Activated CD4-positive, alpha-beta memory T cell treated with anti-CD3 and anti-CD28 coated beads, Interleukin-2, amount 10 ng/mL, durations not matched to agents 7 days and 5 days (primary cell): ENCODE results near the gene GFOD1. TPM values are rescaled to one million over a fixed set of nuclear protein-coding genes. Genes with fewer than 3 reads are reported as not detected.
"Not testable (repeated sequence)": the region's sequence is repeated elsewhere in the genome, so short reads cannot be mapped to it uniquely, and the experiment has no call there.

Experiments
- CTCF ChIA-PET: fragments of 350-600 bp; sonication (Branson Sonifier 250); formaldehyde crosslinking; loops from one replicate; lab custom pipeline; 2021; ENCODE audit warnings: antibody characterized with exemption, inconsistent platforms; lab: Charles Lee
- POLR2A ChIA-PET: fragments of 350-600 bp; sonication (Branson Sonifier 250); formaldehyde crosslinking; loops from one replicate; lab custom pipeline; 2021; ENCODE audit warnings: antibody characterized with exemption; lab: Charles Lee
- DNase-seq: peaks from one replicate; pipeline ENCODE4 v3.0.0-alpha.2; 2020
- H3K27ac Mint-ChIP-seq: one replicate; pipeline ENCODE4 v1.8.0; 2021; ENCODE audit warnings: mild to moderate bottlenecking, mixed read lengths
- H3K27me3 Mint-ChIP-seq: one replicate; pipeline ENCODE4 v1.8.0; 2021; ENCODE audit warnings: mixed read lengths
- H3K36me3 Mint-ChIP-seq: one replicate; pipeline ENCODE4 v1.8.0; 2021; ENCODE audit warnings: low read depth, mixed read lengths
- H3K4me1 Mint-ChIP-seq: one replicate; pipeline ENCODE4 v1.8.0; 2021; ENCODE audit warnings: mixed read lengths
- H3K4me3 Mint-ChIP-seq: one replicate; pipeline ENCODE4 v1.8.0; 2021; ENCODE audit warnings: mild to moderate bottlenecking, mixed read lengths
- H3K9me3 Mint-ChIP-seq: one replicate; pipeline ENCODE4 v1.8.0; 2021; ENCODE audit warnings: mixed read lengths
- total RNA-seq, 2 experiments: library from RNA; stranded (reverse); gene quantifications; one replicate each; pipeline ENCODE4 v1.2.3, GENCODE V29; 2021

Gene GFOD1
- total RNA-seq, 2 experiments from 2014 or later: 3.0 TPM

DNA sequence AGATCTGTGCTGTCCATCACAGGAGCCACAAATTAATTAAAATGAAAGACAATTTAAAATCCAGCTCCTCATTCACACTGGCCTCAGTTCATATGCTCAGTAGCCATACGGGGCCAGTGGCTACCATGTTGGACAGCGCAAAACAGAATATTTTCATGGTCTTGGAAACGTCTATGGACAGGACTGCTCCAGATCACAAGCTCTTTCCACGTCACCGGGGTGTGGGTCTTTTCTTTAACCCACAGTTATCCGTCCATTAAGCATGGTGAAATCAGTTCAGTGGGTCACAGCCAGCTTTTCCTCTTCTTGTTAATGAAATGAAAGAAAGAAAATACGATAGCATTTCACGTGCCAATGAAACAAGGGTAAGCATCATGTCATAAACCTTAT lies 24.1 kb downstream of the GFOD1 start:
- no peak overlapping the region for H3K4me3 Mint-ChIP-seq
- no peaks in the 10 kb centered on the region for H3K9me3 Mint-ChIP-seq
- H3K27ac Mint-ChIP-seq: no peak overlapping the region
- H3K36me3 Mint-ChIP-seq: no peaks in the 10 kb centered on the region
- POLR2A ChIA-PET: no interaction called here
- CTCF ChIA-PET: interaction anchor here (1.0 kb wide), 1 partner anchor 172 kb away, joined by 3 read pairs; no protein-coding TSS in a partner anchor
- H3K4me1 Mint-ChIP-seq: peaks cover 38% of the 10 kb centered on the region
- DNase-seq: no peak
- no peaks in the 10 kb centered on the region for H3K27me3 Mint-ChIP-seq

DNA sequence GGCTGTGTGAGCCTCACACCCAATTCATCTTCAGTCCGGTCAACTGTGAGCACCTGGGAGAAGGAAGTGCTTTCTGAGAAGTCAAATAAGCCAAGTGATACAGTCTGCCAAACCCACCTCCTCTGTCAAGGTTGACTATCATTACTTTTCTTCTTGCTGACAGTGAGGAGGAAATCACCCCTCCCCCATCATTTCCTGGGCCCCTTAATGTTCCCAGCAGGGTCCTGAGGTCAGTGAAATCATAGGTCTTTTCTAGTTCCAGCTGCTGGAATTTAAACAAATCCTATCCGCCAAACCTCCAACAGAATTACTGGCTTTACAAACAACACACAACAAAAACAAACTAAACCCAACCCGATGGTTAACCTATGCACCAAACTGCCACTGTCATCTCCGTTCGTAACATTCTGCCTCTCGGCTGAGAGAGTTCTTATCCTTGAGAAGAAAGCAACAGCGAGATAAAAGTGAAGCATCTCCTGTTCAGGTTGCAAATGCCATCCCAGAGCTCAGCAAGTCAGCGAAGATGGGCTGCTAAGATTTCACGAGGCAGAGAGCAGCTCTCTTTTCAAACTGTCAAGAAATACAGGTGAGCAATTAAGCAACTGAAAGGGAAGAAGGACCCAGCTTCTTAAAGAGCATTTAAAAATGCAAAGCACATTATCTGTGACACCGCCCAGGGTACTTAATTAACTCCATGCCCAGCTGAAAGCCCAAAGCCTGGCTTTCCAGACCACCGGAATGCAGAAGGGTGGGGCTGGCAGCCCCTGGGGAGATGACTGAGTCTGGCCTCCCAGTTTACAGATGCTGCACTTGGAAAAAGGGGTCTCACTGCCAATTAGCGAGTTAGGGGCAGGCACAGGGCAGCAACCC lies 24.7 kb downstream of the GFOD1 start:
- Mint-ChIP-seq H3K36me3 (no peaks in the 10 kb centered on the region), H3K4me1 (peaks cover 38% of the 10 kb centered on the region), H3K4me3 (no peak overlapping the region), H3K27me3 (no peaks in the 10 kb centered on the region), H3K27ac (no peak overlapping the region), H3K9me3 (no peaks in the 10 kb centered on the region)
- CTCF ChIA-PET: interaction anchor here (1.0 kb wide), 1 partner anchor 173 kb away, joined by 3 read pairs; no protein-coding TSS in a partner anchor
- no peak for DNase-seq
- POLR2A ChIA-PET: no interaction called here

DNA sequence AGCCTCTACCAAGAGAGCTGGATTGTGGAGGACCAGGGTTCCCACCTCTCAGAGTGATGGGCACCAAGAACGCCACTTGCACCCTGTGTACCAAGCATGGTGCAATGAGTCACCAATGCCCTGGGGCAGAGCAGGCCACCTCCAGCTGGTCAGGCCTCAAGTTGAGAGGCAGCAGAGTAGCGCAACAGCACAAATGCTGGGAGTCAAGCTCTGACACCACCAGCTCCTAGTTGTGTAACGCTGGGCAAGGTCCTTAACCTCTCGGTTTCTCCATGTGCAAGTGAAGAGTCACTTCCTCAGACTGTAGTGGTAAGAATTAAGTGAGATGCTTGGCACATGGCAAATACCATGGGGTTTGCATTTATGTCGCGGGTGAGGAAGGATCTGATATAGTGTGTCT lies 25.6 kb downstream of the GFOD1 start:
- ChIA-PET CTCF (no interaction called here), POLR2A (interaction anchor here (0.9 kb wide), 1 partner anchor 31 kb away, joined by 4 read pairs; no protein-coding TSS in a partner anchor)
- no peak overlapping the region for H3K27ac Mint-ChIP-seq
- H3K9me3 Mint-ChIP-seq: no peaks in the 10 kb centered on the region
- H3K27me3 Mint-ChIP-seq: no peaks in the 10 kb centered on the region
- no peak for DNase-seq
- H3K4me1 Mint-ChIP-seq: peaks cover 36% of the 10 kb centered on the region
- H3K36me3 Mint-ChIP-seq: no peaks in the 10 kb centered on the region
- no peak overlapping the region for H3K4me3 Mint-ChIP-seq

DNA sequence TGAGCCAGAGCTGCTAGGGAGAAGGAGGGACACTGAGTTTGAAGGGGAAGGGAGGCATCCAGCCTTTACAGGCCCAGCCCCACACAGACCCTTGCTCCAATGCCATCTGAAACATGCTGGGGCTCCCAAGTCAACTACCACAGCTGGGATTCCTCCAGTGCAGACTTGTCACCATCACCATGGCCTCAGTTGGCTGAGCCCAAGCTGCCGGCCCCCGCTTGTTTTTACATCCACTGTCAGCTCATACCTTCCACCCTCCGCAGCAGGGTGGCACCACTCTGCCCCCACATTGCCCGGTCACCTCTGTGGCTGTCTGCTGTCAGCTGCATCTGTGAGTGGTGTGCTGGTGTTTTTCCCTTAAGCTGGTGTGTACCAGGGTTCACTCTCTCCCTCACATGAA lies 26.1 kb downstream of the GFOD1 start:
- Mint-ChIP-seq H3K36me3 (no peaks in the 10 kb centered on the region), H3K27ac (no peak overlapping the region), H3K9me3 (no peaks in the 10 kb centered on the region), H3K4me3 (no peak overlapping the region), H3K4me1 (peaks cover 31% of the 10 kb centered on the region), H3K27me3 (no peaks in the 10 kb centered on the region)
- CTCF ChIA-PET: no interaction called here
- no peak for DNase-seq
- POLR2A ChIA-PET: interaction anchor here (0.9 kb wide), 1 partner anchor 31 kb away, joined by 4 read pairs; no protein-coding TSS in a partner anchor

DNA sequence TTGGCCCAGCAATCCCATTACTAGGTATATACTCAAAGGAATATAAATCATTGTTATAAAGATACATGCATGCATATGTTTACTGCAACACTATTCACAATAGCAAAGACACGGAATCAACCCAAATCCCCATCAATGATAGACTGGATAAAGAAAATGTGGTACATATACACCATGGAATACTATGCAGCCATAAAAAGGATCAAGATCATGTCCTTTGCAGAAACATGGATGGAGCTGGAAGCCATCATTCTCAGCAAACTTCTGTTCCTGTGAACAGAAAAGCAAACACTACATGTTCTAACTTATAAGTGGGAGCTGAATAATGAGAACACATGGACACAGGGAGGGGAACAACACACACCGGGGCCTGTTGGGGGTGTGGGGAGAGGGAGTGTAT lies 27.1 kb downstream of the GFOD1 start:
- DNase-seq, H3K27me3 Mint-ChIP-seq, CTCF ChIA-PET, H3K36me3 Mint-ChIP-seq, H3K9me3 Mint-ChIP-seq, H3K27ac Mint-ChIP-seq, H3K4me3 Mint-ChIP-seq, POLR2A ChIA-PET: not testable (repeated sequence)
- peaks cover 25% of the 10 kb centered on the region for H3K4me1 Mint-ChIP-seq

DNA sequence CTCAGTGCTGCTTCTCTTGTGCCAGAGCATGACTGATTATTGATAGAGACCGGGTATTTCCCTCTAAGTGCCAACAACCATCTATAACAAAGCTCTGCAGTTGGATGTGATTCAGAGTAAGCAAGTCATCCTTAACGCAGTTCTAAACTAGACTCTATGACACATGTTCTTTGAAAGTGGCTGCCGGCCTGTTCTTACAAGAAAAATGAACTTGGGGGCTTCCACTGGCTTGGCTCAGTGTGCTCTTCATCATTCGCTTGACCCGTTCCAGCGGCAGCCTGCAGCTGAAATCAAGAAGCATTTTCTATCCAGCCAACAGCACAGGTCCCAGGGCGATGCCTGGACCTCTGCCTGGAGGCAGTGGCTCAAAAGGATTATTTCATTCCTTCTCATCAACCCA lies 29.8 kb downstream of the GFOD1 start:
- DNase-seq: no peak
- H3K4me1 Mint-ChIP-seq: peaks cover 38% of the 10 kb centered on the region
- POLR2A ChIA-PET: interaction anchor here (1.2 kb wide), 1 partner anchor 29 kb away, joined by 4 read pairs; no protein-coding TSS in a partner anchor

DNA sequence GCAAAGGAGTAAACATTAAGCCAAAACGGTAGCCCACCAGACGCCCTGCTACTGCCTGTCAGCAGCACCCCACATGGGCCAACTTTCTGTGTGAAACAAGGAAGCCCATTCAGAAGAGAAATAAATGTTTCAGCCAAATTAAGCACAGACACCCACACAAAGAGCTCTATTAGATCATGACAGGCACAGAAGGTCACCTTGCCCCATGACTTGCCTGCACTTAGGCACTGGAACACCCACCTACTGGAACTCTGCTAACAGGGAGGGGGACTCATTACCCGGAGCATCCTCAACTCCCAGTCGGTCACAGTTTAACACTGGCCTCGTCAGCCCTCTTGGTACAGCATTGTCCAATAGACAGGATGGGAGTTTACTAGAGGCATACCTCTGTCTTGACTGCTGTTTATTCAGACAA lies 31.8 kb downstream of the GFOD1 start:
- no peaks in the 10 kb centered on the region for H3K36me3 Mint-ChIP-seq
- ChIA-PET CTCF (no interaction called here), POLR2A (interaction anchor here (0.7 kb wide), 1 partner anchor 13 kb away, joined by 3 read pairs; no protein-coding TSS in a partner anchor)
- H3K4me3 Mint-ChIP-seq: no peak overlapping the region
- H3K27me3 Mint-ChIP-seq: no peaks in the 10 kb centered on the region
- no peak overlapping the region for H3K27ac Mint-ChIP-seq
- no peak for DNase-seq
- H3K4me1 Mint-ChIP-seq: peaks cover 29% of the 10 kb centered on the region
- H3K9me3 Mint-ChIP-seq: no peaks in the 10 kb centered on the region

More for the DNA sequence above, 29.8 kb downstream of the GFOD1 start:
- no peak overlapping the region for H3K27ac Mint-ChIP-seq
- H3K27me3 Mint-ChIP-seq: no peaks in the 10 kb centered on the region
- CTCF ChIA-PET: interaction anchor here (0.8 kb wide), 1 partner anchor 39 kb away, joined by 3 read pairs; no protein-coding TSS in a partner anchor
- H3K4me3 Mint-ChIP-seq: no peak overlapping the region
- no peaks in the 10 kb centered on the region for H3K36me3 Mint-ChIP-seq
- no peaks in the 10 kb centered on the region for H3K9me3 Mint-ChIP-seq

DNA sequence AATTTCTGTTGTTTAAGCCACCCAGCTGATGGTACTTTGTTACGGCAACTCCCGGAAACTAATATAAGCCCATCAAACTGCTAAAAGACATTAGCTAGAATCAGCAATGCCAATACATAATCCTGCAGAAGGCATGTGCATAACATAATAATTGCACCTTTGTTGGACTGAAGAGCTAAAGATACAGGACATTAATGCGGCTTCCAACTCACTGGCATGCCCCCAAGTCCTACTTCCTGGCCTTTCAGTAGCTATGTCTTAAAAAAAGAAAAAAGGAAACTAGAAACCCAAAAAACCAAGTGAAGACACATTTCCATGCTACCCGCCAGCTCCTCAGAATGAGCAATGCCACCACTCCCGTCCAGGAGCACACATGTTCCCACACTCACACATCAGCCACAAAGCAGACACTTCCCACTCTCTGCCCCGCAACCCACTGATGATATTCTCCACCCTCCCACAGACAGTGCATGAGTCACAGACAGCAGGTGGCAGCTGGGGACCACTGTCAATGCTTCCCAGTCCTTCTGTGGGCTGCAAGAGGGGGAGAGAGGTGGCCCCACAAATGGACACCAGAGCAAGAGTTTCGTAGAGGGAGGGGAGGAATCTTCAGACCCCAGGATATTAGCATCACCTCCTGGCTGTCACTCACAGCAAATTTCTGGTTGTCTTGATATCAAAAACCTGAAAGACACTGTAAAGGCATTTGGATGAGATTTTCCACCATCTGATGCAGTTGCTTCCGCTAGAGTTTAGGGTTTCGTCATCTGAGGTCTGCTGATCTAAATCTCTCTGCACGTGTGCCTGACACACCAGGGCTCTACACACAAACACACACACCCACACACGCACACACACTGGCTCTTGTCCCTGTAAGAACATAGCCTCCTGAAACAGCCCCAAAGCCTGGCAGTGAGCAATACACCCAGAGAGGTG lies 32.8 kb downstream of the GFOD1 start:
- POLR2A ChIA-PET: interaction anchor here (0.9 to 2.2 kb wide), 7 partner anchors 11 to 306 kb away, joined by 3 to 6 read pairs (median 5); partner anchors contain the start of gene GFOD1
- CTCF ChIA-PET: interaction anchor here (0.7 to 3.1 kb wide), 7 partner anchors 10 to 161 kb away, joined by 3 to 11 read pairs (median 3); partner anchors contain the start of gene SIRT5

DNA sequence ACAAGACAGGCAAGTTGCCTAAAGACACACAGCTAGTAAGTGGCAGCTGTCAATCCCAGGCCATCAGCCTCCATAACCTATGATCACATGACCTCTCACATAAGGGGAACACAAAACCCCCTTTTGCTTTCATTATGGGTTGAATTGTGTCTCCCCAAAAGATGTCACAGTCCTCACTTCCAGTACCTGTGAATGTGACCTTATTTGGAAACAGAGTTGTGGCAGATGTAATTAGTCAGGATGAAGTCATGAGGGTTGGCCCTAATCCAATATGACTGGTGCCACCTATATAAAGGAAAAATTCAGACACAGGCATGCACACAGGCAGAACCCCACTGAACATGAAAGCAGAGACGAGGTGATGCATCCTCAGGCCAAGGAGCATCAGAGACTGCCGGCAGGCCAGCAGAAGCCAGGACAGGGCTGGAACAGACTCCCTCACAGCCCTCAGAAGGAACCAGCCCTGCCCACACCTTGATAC lies 33.6 kb downstream of the GFOD1 start:
- H3K4me3 Mint-ChIP-seq: no peak overlapping the region
- H3K27ac Mint-ChIP-seq: peak overlapping the region; percentile 5
- H3K4me1 Mint-ChIP-seq: peaks cover 23% of the 10 kb centered on the region
- H3K9me3 Mint-ChIP-seq: no peaks in the 10 kb centered on the region
- ChIA-PET CTCF (interaction anchor here (0.7 to 3.1 kb wide), 7 partner anchors 11 to 162 kb away, joined by 3 to 11 read pairs (median 3); partner anchors contain the start of gene SIRT5), POLR2A (interaction anchor here (0.9 to 2.2 kb wide), 7 partner anchors 11 to 305 kb away, joined by 3 to 6 read pairs (median 5); partner anchors contain the start of gene GFOD1)
- DNase-seq: no peak
- no peaks in the 10 kb centered on the region for H3K36me3 Mint-ChIP-seq
- H3K27me3 Mint-ChIP-seq: no peaks in the 10 kb centered on the region

More for the DNA sequence above, 32.8 kb downstream of the GFOD1 start:
- H3K9me3 Mint-ChIP-seq: no peaks in the 10 kb centered on the region
- H3K36me3 Mint-ChIP-seq: no peaks in the 10 kb centered on the region
- H3K4me3 Mint-ChIP-seq: no peak overlapping the region
- no peaks in the 10 kb centered on the region for H3K27me3 Mint-ChIP-seq
- H3K27ac Mint-ChIP-seq: peak overlapping the region; percentile 8
- H3K4me1 Mint-ChIP-seq: peaks cover 28% of the 10 kb centered on the region
- DNase-seq: peak; percentile 67

DNA sequence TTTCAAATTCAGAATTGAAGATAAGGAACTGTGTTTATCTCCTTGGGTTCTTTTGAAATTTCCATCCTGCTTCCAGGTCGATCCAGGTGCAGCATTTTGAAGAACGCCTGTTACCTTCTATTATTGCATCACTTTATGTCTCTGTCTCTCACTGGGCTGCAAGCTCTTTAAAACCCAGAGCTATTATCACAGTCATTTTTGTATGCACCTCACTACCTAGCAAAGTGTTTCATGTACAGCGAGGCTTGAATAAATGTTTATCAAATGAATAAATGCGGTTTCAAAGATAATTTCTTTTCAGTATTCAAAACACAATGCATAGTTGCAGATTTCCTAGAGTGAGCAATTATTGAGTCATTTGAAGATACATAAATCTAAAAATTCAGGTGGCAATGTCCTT lies 34.2 kb downstream of the GFOD1 start:
- peaks cover 29% of the 10 kb centered on the region for H3K4me1 Mint-ChIP-seq
- ChIA-PET CTCF (interaction anchor here (1.2 to 3.1 kb wide), 4 partner anchors 24 to 163 kb away, joined by 3 to 11 read pairs (median 5); partner anchors contain the start of gene SIRT5), POLR2A (interaction anchor here (1.2 to 2.2 kb wide), 5 partner anchors 11 to 305 kb away, joined by 3 to 6 read pairs (median 5); partner anchors contain the start of gene GFOD1)
- DNase-seq: no peak
- no peaks in the 10 kb centered on the region for H3K9me3 Mint-ChIP-seq
- no peaks in the 10 kb centered on the region for H3K27me3 Mint-ChIP-seq
- H3K4me3 Mint-ChIP-seq: no peak overlapping the region
- no peak overlapping the region for H3K27ac Mint-ChIP-seq
- no peaks in the 10 kb centered on the region for H3K36me3 Mint-ChIP-seq

DNA sequence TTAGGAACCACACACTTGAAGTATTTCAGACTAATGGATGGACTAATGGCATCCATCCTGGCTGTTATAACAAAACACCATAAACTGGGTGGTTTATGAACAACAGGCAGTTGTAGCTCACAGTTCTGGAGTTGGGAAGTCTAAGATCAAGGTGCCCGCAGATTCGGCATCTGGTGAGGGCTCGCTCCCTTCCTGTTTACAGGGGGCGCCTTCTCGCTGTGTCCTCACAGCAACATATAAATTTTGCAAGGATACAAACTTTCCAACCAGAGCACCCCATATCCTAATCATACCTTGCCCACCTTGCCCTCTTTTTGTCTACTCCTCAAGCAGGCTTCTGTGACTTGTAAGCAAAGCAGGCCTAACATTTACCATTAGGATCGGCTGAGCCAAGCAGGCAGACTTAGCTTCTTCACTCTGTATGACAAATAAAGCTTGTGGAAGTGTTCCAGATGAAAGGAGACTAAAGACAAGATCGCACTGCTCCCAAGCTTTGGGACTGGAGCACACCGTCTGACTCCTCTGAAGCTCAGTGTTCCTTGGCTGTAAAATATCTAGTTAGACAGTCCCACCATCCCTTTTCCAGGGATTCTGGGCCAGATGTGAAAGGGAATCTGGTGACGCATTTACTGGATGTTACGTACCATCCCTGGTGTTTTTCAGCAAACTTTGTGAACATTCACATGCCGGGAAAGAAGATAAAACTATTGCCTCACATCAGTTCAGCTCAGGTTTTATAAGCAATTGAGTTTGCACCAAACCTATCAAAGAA lies 34.9 kb downstream of the GFOD1 start:
- Mint-ChIP-seq H3K9me3 (no peaks in the 10 kb centered on the region), H3K4me3 (no peak overlapping the region), H3K27ac (no peak overlapping the region), H3K27me3 (no peaks in the 10 kb centered on the region), H3K36me3 (no peaks in the 10 kb centered on the region), H3K4me1 (peaks cover 35% of the 10 kb centered on the region)
- ChIA-PET CTCF (interaction anchor here (1.2 to 3.1 kb wide), 3 partner anchors 24 to 122 kb away, joined by 4 to 11 read pairs (median 6); partner anchors contain the start of gene SIRT5), POLR2A (interaction anchor here (1.0 to 2.2 kb wide), 2 partner anchors 20 to 124 kb away, joined by 3 to 6 read pairs; partner anchors contain the start of gene TBC1D7)
- DNase-seq: no peak
